ENCODE results near the gene RAB14.
A peak's percentile ranks its signal among the peaks of the same experiment; 100 is the strongest.

RAB14 gene

DNA sequence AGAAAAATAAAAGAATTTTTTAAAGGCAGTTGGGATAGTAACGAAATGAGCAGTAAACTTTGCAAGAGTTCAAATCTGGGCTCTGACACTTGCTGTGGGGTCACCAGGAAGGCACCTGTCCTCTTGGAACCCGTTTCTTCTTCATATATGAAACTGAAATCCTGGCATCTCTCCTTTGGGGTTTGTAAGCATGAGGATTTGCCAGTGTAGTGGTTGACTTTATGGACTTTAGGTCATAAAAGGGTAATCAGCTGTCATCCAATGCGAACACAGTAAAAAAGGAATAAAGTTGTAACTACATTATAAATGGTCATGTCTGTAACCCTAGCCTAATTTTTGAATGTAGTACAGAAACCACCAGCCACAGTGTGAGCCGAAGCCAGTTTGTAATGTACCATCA is 1.3 kb downstream of the RAB14 start:
- Histone ChIP-seq H3K27ac (ENCODE audit: poor library complexity, severe bottlenecking) (peak overlapping the region; percentile 66), H3K4me3 (ENCODE audit: severe bottlenecking) (peak overlapping the region; percentile 71), H3K9me3 (ENCODE audit: severe bottlenecking) (no peaks in the 10 kb centered on the region), H3K4me1 (ENCODE audit: insufficient read depth, poor library complexity, severe bottlenecking) (peaks cover 42% of the 10 kb centered on the region), H3K27me3 (ENCODE audit: insufficient read depth, poor library complexity, severe bottlenecking) (no peaks in the 10 kb centered on the region), H3K36me3 (ENCODE audit: low read depth) (peaks cover 7% of the 10 kb centered on the region; the same call in 1 of the 2 replicates)
- DNase-seq (ENCODE audit: low spot score) (no peak), ATAC-seq (ENCODE audit: low read depth) (no peak)
- TF ChIP-seq, protein P1, sequence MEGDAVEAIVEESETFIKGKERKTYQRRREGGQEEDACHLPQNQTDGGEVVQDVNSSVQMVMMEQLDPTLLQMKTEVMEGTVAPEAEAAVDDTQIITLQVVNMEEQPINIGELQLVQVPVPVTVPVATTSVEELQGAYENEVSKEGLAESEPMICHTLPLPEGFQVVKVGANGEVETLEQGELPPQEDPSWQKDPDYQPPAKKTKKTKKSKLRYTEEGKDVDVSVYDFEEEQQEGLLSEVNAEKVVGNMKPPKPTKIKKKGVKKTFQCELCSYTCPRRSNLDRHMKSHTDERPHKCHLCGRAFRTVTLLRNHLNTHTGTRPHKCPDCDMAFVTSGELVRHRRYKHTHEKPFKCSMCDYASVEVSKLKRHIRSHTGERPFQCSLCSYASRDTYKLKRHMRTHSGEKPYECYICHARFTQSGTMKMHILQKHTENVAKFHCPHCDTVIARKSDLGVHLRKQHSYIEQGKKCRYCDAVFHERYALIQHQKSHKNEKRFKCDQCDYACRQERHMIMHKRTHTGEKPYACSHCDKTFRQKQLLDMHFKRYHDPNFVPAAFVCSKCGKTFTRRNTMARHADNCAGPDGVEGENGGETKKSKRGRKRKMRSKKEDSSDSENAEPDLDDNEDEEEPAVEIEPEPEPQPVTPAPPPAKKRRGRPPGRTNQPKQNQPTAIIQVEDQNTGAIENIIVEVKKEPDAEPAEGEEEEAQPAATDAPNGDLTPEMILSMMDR (IDR thresholded peaks at IDR 0.05; ENCODE audit: poor library complexity, severe bottlenecking) = no peak

DNA sequence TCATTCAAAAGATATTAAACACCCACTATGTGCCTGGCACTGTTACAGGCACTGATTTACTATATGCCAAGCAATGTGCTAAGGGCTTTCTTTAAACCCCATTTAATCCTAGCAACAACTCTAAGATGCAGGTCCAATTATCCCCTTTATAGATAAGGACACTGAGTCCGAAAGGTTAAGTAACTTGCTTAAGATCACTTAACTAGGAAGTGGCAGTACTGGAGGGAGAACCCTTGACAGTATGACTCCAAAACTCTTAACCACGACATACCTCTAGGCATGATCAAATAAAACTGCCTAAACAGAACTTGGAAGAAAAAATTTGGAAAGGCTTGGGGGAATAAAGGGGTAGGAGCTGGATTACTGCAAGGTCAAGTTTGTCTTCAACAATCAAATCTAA is 1.7 kb downstream of the RAB14 start:
- peaks cover 46% of the 10 kb centered on the region for H3K4me1 ChIP-seq (ENCODE audit: insufficient read depth, poor library complexity, severe bottlenecking)
- no peaks in the 10 kb centered on the region for H3K9me3 ChIP-seq (ENCODE audit: severe bottlenecking)
- no peaks in the 10 kb centered on the region for H3K27me3 ChIP-seq (ENCODE audit: insufficient read depth, poor library complexity, severe bottlenecking)
- ATAC-seq (ENCODE audit: low read depth) = no peak
- no peak for DNase-seq (ENCODE audit: low spot score)
- TF ChIP-seq, protein P1 (IDR thresholded peaks at IDR 0.05; ENCODE audit: poor library complexity, severe bottlenecking) = no peak
- H3K36me3 ChIP-seq (ENCODE audit: low read depth) = peaks cover 7% of the 10 kb centered on the region; the same call in 1 of the 2 replicates
- peak overlapping the region; percentile 66 for H3K27ac ChIP-seq (ENCODE audit: poor library complexity, severe bottlenecking)
- peak overlapping the region; percentile 71 for H3K4me3 ChIP-seq (ENCODE audit: severe bottlenecking)

- Histone ChIP-seq H3K9me3 (ENCODE audit: severe bottlenecking) (no peaks in the 10 kb centered on the region), H3K27ac (ENCODE audit: poor library complexity, severe bottlenecking) (no peak overlapping the region), H3K4me3 (ENCODE audit: severe bottlenecking) (no peak overlapping the region), H3K4me1 (ENCODE audit: insufficient read depth, poor library complexity, severe bottlenecking) (peaks cover 60% of the 10 kb centered on the region), H3K36me3 (ENCODE audit: low read depth) (peaks cover 7% of the 10 kb centered on the region; the same call in 1 of the 2 replicates), H3K27me3 (ENCODE audit: insufficient read depth, poor library complexity, severe bottlenecking) (no peaks in the 10 kb centered on the region)
- ATAC-seq (ENCODE audit: low read depth) (no peak), DNase-seq (ENCODE audit: low spot score) (no peak)
- TF ChIP-seq, protein P1 (IDR thresholded peaks at IDR 0.05; ENCODE audit: poor library complexity, severe bottlenecking) = no peak
Measured at GRCh38 chr9:121198512-121199042, 3.1 kb downstream of the RAB14 start.

DNA sequence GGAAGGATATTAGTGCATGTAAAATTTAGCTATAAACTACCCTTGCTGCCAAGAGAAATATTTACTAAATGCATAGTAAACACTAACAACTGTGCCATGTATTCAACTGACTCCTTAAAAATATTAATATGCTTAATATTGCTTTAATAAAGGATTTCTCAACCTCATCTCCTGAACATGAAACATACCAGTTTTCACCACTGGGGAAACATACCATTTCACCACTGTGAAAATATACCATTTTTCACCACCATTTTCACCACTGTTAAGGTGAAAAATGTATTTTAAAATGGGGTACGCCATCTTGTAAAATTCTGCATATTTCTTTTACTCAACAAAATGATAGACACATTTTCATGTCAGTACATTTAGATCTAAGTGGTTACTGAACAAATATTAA is 4.5 kb downstream of the RAB14 start:
- DNase-seq (ENCODE audit: low spot score) (no peak), ATAC-seq (ENCODE audit: low read depth) (no peak)
- TF ChIP-seq, protein P1 (IDR thresholded peaks at IDR 0.05; ENCODE audit: poor library complexity, severe bottlenecking) = peak; percentile 9
- H3K9me3 ChIP-seq (ENCODE audit: severe bottlenecking) = no peaks in the 10 kb centered on the region
- no peak overlapping the region for H3K27ac ChIP-seq (ENCODE audit: poor library complexity, severe bottlenecking)
- H3K4me1 ChIP-seq (ENCODE audit: insufficient read depth, poor library complexity, severe bottlenecking) = peaks cover 67% of the 10 kb centered on the region
- no peak overlapping the region for H3K4me3 ChIP-seq (ENCODE audit: severe bottlenecking)
- peaks cover 11% of the 10 kb centered on the region for H3K36me3 ChIP-seq (ENCODE audit: low read depth)
- H3K27me3 ChIP-seq (ENCODE audit: insufficient read depth, poor library complexity, severe bottlenecking) = no peaks in the 10 kb centered on the region

DNA sequence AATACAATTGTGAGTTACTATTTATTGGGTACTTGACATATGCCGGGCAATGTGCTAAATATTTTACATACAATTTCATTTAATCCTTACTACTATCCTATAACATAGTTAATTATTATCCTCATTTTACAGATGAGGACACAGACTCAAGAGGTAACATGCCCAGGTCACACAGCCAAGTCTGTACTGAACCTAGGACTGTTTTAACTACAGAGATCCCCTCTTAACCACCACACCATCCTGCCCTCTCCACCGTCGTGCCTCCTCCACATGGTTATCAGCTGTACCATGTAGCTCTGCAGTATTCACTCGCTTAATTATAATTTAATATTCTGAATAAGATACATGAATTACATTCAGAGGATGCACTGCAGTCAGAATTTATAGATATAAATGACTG is 5.3 kb downstream of the RAB14 start:
- ATAC-seq (ENCODE audit: low read depth) (peak; percentile 21; the same call in 1 of the 3 replicates), DNase-seq (ENCODE audit: low spot score) (no peak)
- Histone ChIP-seq H3K4me1 (ENCODE audit: insufficient read depth, poor library complexity, severe bottlenecking) (peaks cover 67% of the 10 kb centered on the region), H3K36me3 (ENCODE audit: low read depth) (peaks cover 18% of the 10 kb centered on the region), H3K27me3 (ENCODE audit: insufficient read depth, poor library complexity, severe bottlenecking) (no peaks in the 10 kb centered on the region), H3K9me3 (ENCODE audit: severe bottlenecking) (no peaks in the 10 kb centered on the region), H3K4me3 (ENCODE audit: severe bottlenecking) (no peak overlapping the region), H3K27ac (ENCODE audit: poor library complexity, severe bottlenecking) (peak overlapping the region; percentile 47)
- TF ChIP-seq, protein P1 (IDR thresholded peaks at IDR 0.05; ENCODE audit: poor library complexity, severe bottlenecking) = no peak

All from RWPE2 (cell line).